Endothelial cell (in vitro differentiated cells): ENCODE measurements around the gene CENPU. TPM values are rescaled to one million over a fixed set of nuclear protein-coding genes. Genes with fewer than 3 reads are reported as not detected.
A peak's percentile ranks its signal among the peaks of the same experiment; 100 is the strongest.
"Not testable (repeated sequence)": the region's sequence is repeated elsewhere in the genome, so short reads cannot be mapped to it uniquely, and the experiment has no call there.

Experiments
- DNase-seq: peaks from one replicate; pipeline ENCODE4 v3.0.0; 2021; ENCODE audit warnings: low spot score
- H3K27ac Mint-ChIP-seq: one replicate; pipeline ENCODE4 v1.8.0; 2021; ENCODE audit warnings: mixed read lengths, inconsistent platforms; ENCODE audit not compliant: unreplicated experiment
- H3K27me3 Mint-ChIP-seq: one replicate; pipeline ENCODE4 v1.8.0; 2021; ENCODE audit warnings: mild to moderate bottlenecking, moderate library complexity, mixed read lengths, inconsistent platforms; ENCODE audit not compliant: unreplicated experiment
- H3K36me3 Mint-ChIP-seq: one replicate; pipeline ENCODE4 v1.8.0; 2021; ENCODE audit warnings: mild to moderate bottlenecking, low read depth, mixed read lengths, inconsistent platforms; ENCODE audit not compliant: unreplicated experiment
- H3K4me1 Mint-ChIP-seq: one replicate; pipeline ENCODE4 v1.8.0; 2021; ENCODE audit warnings: mild to moderate bottlenecking, mixed read lengths, inconsistent platforms; ENCODE audit not compliant: unreplicated experiment
- H3K4me3 Mint-ChIP-seq: one replicate; pipeline ENCODE4 v1.8.0; 2021; ENCODE audit warnings: mild to moderate bottlenecking, mixed read lengths, inconsistent platforms; ENCODE audit not compliant: unreplicated experiment
- H3K9me3 Mint-ChIP-seq: one replicate; pipeline ENCODE4 v1.8.0; 2021; ENCODE audit warnings: mixed read lengths, inconsistent platforms; ENCODE audit not compliant: unreplicated experiment
- CTCF ChIP-seq: fragments of 200-600 bp; sonication (generic); IDR thresholded peaks from one replicate; pipeline ENCODE4 v1.5.0; 2021; ENCODE audit warnings: antibody characterized with exemption; ENCODE audit not compliant: unreplicated experiment
- long read RNA-seq: library from polyadenylated mRNA; unstranded; transcript quantifications from one replicate; pipeline ENCODE4 v2.0.0, GENCODE V29; 2020; ENCODE audit not compliant: unreplicated experiment
- total RNA-seq: library from RNA; stranded (reverse); fragmentation: NEBNext Ultra II Directional; extraction: Animal tissue kit (Norgen Biotek cat#: 25700); gene quantifications from one replicate; pipeline ENCODE4 v1.2.1, GENCODE V29; 2021; ENCODE audit not compliant: unreplicated experiment

CENPU gene
- 13.7 TPM for total RNA-seq
- long read RNA-seq, transcript CENPU-201 (13 exons, 1,998 nt) = major isoform, 6 of 7 reads
- long read RNA-seq, partial matches to known transcripts = 1 of 7 reads
- long read RNA-seq, other reads (novel, unspliced or antisense) = 0 of 7 reads

GRCh38 chr4:184733654-184734524 is at the start of gene CENPU:
TSS of gene CENPU (minus strand) at chr4:184734096. CDS start at chr4:184734062, 34 bp downstream.
- Mint-ChIP-seq H3K9me3 (no peaks in the 10 kb centered on the region), H3K27me3 (no peaks in the 10 kb centered on the region), H3K4me1 (peaks cover 5% of the 10 kb centered on the region), H3K36me3 (no peaks in the 10 kb centered on the region), H3K4me3 (peak within 1 kb of the TSS; percentile 96), H3K27ac (no peak within 1 kb of the TSS)
- no peak for TF ChIP-seq CTCF
- DNase-seq = peak; percentile 99

- Mint-ChIP-seq H3K36me3 (peaks cover 4% of the 10 kb centered on the region), H3K27me3 (peaks cover 3% of the 10 kb centered on the region), H3K4me3 (no peak overlapping the region), H3K4me1 (peaks cover 10% of the 10 kb centered on the region), H3K9me3 (no peaks in the 10 kb centered on the region), H3K27ac (no peak overlapping the region)
- no peak for TF ChIP-seq CTCF
- DNase-seq = no peak
These were observed 49.0 kb upstream of the CENPU start for GRCh38 chr4:184782731-184783373.

GRCh38 chr4:184779160-184779559 is 45.3 kb upstream of the CENPU start:
- not testable (repeated sequence) for H3K27me3 Mint-ChIP-seq, H3K36me3 Mint-ChIP-seq, DNase-seq, H3K4me1 Mint-ChIP-seq, H3K27ac Mint-ChIP-seq, H3K9me3 Mint-ChIP-seq
- peak overlapping the region; percentile 47 for H3K4me3 Mint-ChIP-seq

- Mint-ChIP-seq H3K27me3 (peaks cover 2% of the 10 kb centered on the region), H3K4me3 (no peak overlapping the region), H3K36me3 (peaks cover 4% of the 10 kb centered on the region), H3K27ac (no peak overlapping the region), H3K4me1 (peaks cover 10% of the 10 kb centered on the region), H3K9me3 (no peaks in the 10 kb centered on the region)
- no peak for TF ChIP-seq CTCF
- no peak for DNase-seq
These were observed 44.4 kb upstream of the CENPU start for GRCh38 chr4:184778325-184778724.

GRCh38 chr4:184776821-184777220 is 42.9 kb upstream of the CENPU start:
- Mint-ChIP-seq H3K27me3 (no peaks in the 10 kb centered on the region), H3K27ac (no peak overlapping the region), H3K9me3 (no peaks in the 10 kb centered on the region), H3K4me1 (no peaks in the 10 kb centered on the region), H3K4me3 (no peak overlapping the region), H3K36me3 (peaks cover 4% of the 10 kb centered on the region)
- no peak for TF ChIP-seq CTCF
- no peak for DNase-seq
